ENCODE data around the gene ANKRD10.
"Not testable (repeated sequence)": the region's sequence is repeated elsewhere in the genome, so short reads cannot be mapped to it uniquely, and the experiment has no call there.

Gene ANKRD10

DNA sequence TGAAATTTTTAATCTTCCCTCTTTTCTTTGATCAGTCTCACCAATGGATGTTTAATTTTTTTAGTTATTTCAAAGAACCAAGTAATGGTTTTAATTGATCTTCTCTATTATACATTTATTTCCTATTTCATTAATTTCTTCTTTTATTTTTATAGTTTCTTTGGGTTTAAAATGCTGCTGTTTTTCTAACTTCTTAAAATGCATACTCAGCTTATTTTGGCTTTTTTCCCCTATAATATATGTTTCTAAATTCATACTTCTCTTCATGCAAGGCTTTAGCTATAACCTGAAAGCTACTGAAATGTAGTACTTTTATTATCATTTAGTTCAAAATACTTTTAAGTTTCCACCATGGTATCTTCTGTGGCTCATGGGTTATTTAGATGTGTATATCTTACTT, 53.9 kb downstream of the ANKRD10 start:
- no peak for DNase-seq

DNA sequence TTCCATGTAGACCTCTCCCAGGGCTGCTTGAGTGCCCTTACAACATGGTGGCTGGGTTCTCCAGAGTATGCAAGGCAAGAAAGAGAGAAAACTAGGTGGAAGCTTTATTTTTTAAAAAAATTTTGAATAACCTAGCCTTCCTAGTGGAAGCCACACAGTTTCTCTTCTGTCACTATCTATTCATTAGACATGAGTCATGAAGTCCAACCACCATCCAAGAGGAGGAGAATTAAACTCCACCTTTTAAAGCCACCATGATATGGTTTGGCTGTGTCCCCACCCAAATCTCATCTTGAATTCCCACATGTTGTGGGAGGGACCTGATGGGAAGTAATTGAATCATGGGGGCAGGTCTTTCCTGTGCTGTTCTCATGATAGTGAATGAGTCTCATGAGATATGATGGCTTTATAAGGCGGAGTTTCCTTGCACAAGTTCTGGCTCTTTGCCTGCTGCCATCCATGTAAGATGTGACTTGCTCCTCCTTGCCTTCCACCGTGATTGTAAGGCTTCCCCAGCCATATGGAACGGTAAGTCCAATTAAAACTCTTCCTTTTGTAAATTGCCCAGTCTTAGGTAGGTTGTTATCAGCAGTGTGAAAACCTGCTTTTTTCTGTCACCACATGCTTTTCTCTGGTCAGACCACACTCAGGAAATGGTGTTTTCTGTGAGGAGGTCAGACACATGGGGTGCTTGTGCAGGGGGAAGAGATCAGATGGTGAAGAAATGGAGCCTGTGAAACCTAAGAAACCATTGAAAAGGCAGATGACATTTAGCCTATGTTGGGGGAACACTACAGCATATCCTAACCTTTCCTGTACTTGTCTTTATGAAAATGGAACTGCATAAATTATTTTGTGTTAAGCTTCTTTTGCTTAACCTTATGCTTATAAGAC, 57.7 kb downstream of the ANKRD10 start:
- DNase-seq, result no peak

DNA sequence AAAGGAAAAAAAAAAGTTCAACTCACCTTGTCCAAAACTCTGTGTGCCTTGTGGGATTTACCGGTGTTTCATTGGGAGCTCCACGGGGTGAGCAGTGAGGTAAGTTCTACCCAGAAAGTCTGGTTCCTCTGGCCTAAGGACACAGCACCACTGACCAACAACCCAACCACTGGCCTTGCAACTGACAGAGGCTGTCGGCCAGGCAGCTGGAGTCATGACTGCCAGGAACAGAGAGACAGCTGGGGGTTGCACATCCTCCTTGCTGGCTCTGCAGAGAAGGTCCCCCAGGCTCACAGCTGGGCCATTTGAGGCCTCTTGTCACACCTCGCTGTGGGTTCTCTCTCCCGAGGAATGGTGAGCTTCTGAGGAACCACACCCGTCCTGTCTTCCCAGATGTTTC, 59.5 kb downstream of the ANKRD10 start:
- no peak for DNase-seq

DNA sequence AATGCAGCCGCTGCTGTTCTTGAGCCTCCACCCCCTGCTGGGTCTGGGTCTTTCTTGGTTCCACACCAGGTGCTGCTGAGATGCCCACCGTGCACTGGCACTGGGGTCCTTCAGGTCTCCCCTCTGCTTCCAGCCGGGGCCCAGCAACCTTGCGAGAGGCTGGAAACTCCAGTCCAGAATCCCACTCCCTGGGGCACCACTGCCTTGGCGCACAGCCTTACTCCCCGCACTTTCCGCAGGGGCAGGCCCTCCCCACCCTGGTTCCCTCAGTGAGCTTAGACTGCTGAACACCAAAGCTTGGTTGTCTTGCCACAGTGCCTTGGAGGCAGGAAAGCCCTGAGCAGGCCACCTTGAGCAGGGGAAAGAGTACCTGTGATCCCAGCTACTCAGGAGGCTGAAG, 60.0 kb downstream of the ANKRD10 start:
- DNase-seq, result no peak

DNA sequence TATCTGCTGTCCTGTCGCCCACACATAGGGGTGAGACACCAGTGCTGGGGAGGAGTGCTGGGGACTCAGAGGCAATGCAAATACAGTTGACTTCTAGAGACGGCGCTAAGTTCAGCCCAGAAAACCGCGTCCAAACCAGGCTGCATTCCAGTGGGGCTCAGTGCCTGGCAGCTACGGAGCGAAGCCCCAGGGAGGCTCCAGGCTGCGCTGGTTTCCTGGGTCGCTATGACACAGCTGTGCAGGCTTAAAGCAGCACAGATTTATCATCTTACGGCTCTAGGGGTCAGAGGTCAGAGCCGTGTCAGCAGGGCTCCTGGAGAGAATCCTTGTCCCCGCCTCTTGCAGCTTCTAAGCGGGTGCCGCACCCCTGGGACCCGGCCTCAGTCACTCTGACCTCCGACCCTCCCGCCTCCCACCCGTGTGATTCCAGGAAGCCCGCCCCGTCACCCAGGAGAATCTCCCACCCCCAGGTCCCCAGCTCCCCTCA, 61.6 kb downstream of the ANKRD10 start:
- no peak for DNase-seq

DNA sequence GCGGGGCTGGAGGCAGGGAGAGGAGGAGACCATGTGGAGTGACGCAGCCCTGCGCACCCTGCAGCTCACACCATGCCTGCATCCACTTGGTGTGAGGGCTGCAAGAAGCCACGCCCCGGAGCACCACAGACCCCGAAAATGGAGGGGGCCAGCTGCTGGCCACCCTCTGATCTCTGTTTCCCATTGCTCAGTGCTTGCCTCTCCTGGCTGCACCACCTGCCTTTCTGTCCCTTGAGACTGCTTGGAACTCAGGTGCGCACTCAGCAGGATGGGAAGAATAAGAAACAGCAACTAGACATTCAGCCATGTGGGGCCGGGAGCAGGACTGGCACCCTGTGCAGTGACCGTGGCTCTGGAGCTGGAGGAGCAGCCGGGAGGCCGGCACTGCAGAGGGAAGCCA, 64.0 kb downstream of the ANKRD10 start:
- DNase-seq, result no peak

DNA sequence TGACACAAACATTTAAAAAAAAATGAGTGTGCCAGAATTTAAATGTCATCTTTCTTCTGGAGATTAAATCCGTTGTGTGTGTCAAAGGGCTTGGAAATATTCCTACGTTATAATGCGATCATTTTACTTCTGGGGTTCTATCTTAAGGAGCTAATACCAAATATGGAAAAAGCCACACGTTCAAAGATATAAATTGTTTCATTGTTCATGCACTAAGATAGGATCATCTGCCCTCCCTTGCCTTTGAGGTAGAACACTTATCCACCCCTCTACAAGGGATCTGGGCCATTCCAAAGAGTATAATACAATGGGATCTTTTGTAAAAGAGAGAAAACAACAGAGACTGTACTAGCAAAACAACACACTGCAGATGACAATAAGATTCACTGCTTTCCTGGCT, 64.9 kb downstream of the ANKRD10 start:
- no peak for DNase-seq

DNA sequence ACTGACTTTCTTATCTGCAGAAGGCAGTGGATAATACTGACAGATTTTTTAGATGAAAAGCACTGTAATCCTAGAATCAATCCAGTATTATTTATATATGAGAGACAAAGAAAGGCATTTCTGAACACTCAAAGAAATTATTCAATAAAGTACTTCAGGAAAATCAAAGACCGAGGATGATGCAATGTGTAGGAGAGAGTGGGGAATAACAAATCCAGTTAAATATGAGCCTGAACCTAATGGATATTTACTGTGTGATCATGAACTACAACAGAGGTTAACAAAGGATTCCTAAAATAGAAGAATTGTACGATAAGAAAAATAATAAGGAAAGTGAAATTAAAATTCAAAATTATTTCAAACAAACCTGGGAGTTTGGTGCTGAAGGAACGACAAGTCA, 69.3 kb downstream of the ANKRD10 start:
- DNase-seq, result no peak

DNA sequence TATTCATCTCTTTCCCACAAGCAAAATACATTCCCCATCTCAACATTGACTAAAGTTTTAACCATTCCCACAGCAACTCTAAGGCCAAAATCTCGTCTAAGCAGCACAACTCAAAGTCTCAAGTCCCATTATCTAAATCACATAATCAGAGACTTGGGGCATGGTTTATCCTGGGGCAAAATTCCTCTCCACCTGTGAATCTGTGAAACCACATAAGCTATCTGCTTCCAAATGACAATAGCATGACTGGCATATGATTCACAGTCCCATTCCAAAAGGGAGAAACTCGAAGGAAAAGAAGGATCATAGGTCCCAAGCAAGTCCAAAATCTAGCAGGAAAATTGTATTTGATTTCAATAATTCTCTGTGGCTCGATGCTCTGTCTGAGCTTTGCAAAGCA, 73.0 kb downstream of the ANKRD10 start:
- no peak for DNase-seq

DNA sequence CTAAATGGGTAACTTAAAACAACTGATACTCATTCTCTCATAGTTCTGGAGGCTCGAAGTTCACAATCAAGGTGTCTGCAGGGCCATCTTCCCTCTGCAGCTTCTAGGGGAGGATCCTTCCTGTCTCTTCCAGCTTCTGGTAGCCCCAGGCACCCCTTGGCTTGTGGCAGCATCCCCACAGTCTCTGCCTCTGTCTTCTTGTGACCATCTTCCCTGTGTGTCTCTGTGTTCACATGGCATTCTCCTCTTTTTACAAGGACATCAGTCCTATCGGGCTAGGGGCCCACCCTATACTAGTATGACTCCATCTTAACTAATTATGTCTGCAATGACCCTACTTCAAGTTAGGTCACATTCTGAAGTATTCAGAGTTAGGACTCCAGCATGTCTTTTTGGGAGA, 73.5 kb downstream of the ANKRD10 start:
- DNase-seq, result no peak

DNA sequence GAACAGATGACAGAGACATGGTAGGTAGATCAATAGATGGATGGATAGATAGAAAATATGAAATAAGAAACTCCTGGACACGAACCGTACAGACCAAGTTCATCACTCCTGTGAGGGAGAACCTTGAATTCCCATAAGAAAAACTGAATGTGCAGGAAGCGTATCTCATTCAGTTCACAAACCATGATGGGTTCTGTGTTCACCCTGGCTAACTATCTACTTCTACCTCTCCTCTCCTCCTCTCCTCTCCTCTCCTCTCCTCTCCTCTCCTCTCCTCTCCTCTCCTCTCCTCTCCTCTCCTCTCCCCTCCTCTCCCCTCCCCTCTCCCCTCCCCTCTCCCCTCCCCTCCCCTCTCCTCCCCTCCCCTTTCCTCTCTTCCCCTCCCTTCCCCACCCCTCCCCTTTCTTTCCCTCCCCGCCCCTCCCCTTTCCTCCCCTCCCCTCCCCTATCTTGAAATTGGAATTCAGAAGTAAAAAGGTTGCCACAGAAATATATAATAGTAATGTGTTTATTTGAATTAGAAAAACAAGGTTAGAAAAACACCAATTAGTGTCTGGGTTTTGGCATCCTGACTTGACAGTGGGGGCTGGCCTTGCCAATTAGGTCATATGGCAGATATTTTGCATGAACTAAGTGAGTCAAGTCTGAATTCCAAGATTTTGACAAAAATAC, 75.9 kb downstream of the ANKRD10 start:
- DNase-seq, result no peak

DNA sequence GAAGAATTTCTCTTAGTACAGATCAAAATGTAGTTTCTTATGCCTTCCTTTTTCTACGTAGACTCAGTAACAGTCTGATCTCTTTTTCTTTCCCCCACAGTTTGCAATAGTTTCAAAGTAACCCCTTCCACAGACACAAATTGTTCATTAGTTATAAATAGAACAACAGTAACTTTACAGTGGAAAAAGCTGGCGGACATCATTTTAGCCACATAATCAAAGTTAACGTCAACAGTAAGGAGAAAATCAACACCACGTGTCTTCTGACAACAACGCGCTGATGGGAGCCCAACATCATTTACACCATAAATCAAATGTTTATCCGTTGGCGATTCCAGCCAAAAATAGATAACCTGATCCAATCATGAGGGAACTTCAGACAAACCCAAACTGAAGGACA, 76.8 kb downstream of the ANKRD10 start:
- no peak for DNase-seq

DNA sequence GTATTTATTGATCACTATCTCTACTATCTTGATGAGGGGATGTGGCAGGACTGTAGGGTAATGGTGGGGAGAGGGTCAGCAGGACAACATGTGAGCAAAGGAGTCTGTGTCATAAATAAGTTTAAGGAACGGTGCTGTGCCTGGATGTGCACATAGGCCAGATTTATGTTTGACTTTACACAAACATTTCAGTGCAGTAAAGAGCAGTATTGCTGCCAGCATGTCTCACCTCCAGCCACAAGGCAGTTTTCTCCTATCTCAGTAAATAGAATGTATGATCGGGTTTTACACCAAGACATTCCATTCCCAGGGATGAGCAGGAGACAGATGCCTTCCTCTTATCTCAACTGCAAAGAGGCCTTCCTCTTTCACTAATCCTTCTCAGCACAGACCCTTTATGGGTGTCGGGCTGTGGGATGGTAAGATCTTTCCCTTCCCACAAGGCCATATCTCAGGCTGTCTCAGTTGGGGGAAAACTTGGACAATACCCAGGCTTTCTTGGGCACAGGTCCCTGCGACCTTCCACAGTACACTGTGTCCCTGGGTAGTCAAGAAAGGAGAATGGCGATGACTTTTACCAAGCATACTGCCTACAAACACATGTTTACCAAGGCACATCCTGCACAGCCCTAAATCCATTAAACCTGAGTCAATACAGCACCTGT, 77.3 kb downstream of the ANKRD10 start:
- DNase-seq, result not testable (repeated sequence)

DNA sequence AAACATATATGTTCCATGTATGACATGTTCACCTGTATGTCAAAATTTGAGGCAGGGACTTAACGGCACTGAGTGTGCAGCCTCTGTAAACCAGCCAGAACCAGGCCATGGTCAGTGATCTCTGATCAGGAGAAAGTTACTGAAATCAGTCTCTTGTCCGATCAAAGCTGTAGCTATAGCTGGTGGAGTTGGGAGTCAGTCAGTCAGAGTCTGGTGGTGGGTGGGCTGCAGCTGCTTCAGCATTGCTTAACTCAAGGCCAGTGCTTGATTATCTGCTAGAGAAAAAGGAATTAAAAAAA, 78.3 kb downstream of the ANKRD10 start:
- DNase-seq, result no peak

DNA sequence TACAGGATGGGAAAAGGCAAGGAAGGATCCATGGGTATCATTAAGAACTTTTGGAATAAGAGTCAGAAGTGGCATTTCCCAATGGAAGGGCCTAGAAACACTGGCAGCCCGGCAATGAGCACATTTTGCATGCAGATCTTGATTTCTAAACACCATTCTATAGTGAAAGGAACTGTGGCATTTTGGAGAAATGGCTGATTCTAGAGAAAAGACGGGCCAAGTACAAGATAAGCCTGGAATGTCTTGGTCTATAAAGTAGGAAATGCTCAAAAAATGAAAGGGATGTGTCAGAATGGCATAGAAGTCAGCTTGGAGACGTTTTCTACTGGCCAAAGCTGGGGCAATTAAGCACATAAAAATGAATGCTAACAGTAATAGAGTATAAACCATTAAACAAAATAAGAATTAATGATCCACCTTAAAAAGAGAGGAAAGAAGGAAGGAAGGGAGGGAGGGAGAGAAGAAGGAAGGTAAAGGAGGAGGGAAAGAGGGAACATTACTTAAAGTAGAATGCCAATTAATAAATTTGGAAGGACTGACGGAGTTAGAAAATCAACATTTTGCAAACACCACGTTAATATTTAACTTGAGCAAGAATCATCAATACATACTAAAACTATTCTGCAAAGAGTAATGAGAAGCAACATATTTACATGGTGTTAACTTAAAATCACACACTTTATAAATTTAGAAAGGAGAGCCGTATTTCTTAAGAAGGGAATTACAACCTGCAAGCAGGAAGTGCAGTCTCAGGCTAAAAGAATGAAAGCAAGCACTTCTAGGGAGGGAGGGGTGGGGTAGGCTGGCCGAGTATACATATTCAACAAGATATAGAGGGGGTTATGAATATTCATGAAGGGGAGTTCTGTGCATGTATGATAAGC, 78.9 kb downstream of the ANKRD10 start:
- no peak for DNase-seq

DNA sequence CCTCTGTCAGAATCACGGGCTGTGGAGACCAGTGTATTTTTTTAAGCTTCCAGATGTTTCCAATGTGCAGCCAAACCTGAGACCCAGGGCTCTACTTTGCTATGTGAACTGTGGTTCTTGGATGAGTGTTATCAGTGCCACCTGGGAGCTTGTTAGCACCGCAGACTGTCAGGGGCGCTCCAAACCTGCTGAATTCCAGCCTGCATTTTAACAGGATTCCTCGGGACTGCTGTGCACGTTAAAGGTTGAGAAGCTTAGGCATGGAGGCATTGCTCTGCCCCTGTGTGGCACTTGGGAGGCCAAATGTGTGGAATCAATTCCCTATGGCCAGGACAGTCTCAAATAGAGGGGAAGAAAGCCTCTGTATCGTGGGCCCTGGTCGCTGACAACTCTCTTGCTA, 80.3 kb downstream of the ANKRD10 start:
- DNase-seq, result no peak

DNA sequence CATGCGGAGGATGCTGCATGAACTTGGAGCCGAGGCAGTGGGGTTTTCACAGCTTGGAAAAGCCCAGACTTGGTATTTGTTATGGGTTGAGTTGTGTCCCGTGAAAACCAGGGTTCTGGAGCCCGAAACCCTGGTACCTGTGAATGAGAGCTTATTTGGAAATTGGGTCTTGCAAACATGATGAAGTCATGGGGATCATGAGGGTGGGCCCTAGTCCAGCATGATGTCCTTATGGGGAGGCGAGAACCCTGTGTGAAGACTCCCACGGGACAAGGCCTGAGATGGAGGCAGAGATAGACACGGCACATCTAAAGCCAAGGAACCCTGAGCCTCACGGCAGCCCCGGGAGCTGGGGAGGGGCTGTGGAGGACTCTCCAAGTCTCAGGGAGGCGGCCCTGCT, 82.3 kb downstream of the ANKRD10 start:
- no peak for DNase-seq

DNA sequence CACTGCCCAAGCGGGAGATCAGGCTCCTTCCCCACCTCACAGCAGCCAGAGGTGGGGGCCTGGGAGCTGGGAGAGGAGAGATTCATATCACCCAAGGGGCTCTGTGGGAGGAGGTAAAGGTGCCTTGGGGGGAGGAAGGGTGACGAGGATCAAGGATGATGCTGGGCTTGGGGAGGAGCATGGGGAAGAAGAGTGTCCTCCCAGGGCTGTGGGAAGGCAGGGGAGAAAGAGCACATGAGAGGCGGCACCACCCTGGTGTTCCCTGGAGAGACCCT, 82.7 kb downstream of the ANKRD10 start:
- DNase-seq, result no peak

DNA sequence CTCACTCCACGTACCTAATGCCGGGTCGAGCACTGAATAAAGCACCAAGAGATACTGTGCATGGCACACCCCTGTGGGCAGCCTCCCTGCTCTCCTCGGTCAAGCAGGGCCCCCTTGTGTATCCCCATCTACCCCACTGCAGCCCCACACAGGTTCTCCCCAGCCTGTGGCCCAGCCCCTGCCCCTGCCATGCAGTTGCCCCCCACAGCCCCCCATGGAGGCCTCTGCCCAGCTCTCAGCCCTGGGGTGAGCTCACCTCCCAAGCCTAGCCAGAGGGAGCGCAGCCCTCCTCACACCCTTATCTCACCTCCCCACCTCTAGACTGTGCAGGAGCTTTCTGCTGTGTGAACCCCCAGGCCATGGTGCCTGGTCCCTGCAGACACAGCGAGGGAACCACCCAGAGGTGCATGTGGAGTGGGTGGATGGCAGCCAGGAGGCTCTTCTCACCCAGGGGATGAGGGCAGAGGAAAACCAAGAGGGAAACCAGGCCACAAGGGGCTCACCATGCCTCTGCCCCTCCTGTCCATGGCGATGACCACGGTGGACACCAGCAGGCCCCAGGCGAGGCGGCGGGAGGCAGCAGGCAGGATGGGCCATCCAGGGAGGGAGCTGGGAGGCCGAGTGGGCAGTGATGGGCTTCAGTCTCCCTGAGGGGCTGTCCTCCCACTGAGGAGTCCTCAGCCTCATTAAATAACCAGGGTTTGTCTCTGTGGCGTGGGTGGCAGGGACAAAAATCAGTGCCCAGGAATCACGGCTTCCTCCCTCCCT, 83.2 kb downstream of the ANKRD10 start:
- DNase-seq, result no peak

DNA sequence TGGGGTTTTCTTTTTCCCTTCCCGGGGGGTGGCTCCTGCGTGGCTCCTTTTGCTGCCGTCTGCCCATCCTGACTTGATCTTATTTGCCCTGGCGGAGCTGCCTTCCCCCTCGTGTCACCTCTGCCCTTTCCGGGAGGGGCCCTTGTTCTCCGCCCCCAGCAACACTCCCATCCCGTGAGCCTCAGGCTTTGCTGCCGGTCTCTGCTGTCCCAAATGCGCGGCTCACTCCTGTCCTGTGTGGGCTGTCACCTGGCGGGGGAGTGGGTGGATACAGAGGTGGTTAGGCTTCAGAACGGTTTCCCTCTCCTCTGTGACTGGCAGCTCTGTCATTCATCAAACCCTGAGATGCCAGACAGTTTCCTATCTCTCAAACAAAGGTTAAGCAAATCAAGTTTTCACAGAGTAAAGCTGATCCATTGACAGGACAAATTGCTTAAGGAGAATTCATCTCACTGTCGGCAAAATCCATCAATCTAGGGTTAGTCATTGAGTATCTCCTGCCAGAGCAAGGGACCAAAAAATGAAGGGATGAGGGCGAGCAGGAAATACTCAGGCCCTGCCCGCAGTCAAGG, 84.0 kb downstream of the ANKRD10 start:
- DNase-seq, result no peak

DNA sequence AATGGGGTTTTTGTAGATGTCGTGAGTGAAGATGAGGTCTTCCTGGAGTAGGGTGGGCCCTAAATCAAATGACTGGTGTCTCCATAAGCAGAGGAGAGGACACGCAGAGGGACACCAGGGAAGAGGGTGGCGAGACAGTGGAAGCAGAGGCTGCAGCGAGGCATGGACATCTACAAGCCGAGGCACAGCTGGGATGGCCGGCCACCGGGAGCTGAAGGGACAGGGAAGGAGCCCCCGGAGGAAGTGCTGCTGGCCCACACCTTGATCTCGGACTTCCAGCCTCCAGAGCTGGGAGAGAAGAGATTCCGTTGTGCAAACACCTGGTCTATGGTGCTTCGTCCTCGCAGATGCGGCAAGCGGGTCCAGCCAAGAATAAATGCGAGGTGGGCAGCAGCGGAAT, 84.5 kb downstream of the ANKRD10 start:
- no peak for DNase-seq

DNA sequence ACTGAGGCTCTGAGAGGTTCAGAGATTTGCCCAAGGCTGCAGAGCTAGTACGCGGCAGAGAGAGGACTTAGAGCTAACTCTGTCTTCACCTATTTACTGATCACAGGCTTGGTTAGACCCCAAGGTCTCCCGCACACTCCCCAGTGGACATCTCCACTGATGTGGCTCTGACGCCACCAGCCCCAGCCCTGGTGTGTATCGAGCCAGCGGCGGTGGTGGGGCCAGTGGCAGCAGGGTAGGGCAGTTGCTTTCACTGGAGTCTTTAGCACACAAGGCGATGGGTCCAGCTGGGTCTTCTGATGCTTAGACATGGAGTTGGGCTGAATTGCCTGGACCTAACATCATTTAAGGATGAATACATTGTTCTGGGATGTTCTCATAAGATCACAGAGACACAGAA, 85.4 kb downstream of the ANKRD10 start:
- DNase-seq, result no peak

Measured in NCI-H2081 (cell line).